K562 (cell line): Measurements from ENCODE around the gene GREB1. TPM values are rescaled to one million over a fixed set of nuclear protein-coding genes. Genes with fewer than 3 reads are reported as not detected.

Experiments used
- ATAC-seq: fragments of 200-7000 bp; cut with Tn5 transposase; 3 replicates; pipeline ENCODE4 v1.9.1; 2020; ENCODE audit warnings: moderate library complexity
- BruUV-seq: library from RNA; stranded (reverse); fragments of 400-500 nt; replicated peaks from 2 replicates; lab custom pipeline; 2021; lab: Mats Ljungman, UMichigan
- CTCF ChIA-PET: fragments of 300-600 bp; formaldehyde crosslinking; extraction: SDS; loops from one replicate; lab custom pipeline; 2021; ENCODE audit warnings: low intra/inter-chr PET ratio; lab: Yijun Ruan, JAX
- POLR2A ChIA-PET: fragments of 300-600, 350-650 bp; sonication (Branson Sonifier 250); formaldehyde crosslinking; extraction: SDS; loops from one replicate; lab custom pipeline; 2021; ENCODE audit warnings: antibody characterized with exemption, inconsistent platforms; lab: Yijun Ruan, JAX
- DNase-seq, 4 experiments: peaks; one replicate each; pipeline versions ENCODE4 v3.0.0 to v3.0.0-alpha.2; 2011 to 2018; ENCODE audit warnings: low spot score in 3 of 4, mixed read lengths in 3 of 4; ENCODE audit errors: extremely low read depth in 1 of 4
- FAIRE-seq: peaks from 2 replicates; lab custom pipeline; 2011; peaks lifted over from hg19 to GRCh38; lab: Jason Lieb, UNC
- H2AFZ ChIP-seq: 2 replicates; pipeline ENCODE4 v1.6.0; 2011; ENCODE audit warnings: low read depth, low read length, control low read depth, inconsistent platforms
- H3K27ac ChIP-seq: fragments of 200-600 bp; 3 replicates; pipeline ENCODE4 v1.8.0; 2011; ENCODE audit warnings: low read depth, mild to moderate bottlenecking, control low read depth, inconsistent platforms, low read length, moderate library complexity, mixed read lengths; ENCODE audit errors: extremely low read depth
- H3K27me3 ChIP-seq, 2 experiments: fragments of 300-600 bp in 1 of 2; 2 replicates in 1 of 2; 3 replicates in 1 of 2; pipeline versions ENCODE4 v1.6.0 to v1.8.0; 2011; ENCODE audit warnings: inconsistent platforms in 2 of 2, low read length in 2 of 2, mild to moderate bottlenecking in 1 of 2, mixed read lengths in 1 of 2, moderate library complexity in 1 of 2; ENCODE audit not compliant: control insufficient read depth in 2 of 2, insufficient read depth in 2 of 2
- H3K36me3 ChIP-seq: fragments of 300-600 bp; 3 replicates; pipeline ENCODE4 v1.8.0; 2011; ENCODE audit warnings: mild to moderate bottlenecking, low read length, inconsistent platforms; ENCODE audit not compliant: control insufficient read depth, insufficient read depth
- H3K4me1 ChIP-seq, 2 experiments: fragments of 200-600 bp in 1 of 2; replicated peaks in 1 of 2; 2 replicates in 1 of 2; 3 replicates in 1 of 2; pipeline versions ENCODE4 v1.5.1 to v1.8.0; 2011; ENCODE audit warnings: inconsistent platforms in 2 of 2, low read length in 2 of 2, mild to moderate bottlenecking in 1 of 2, mixed read lengths in 1 of 2, moderate library complexity in 1 of 2; ENCODE audit not compliant: control insufficient read depth in 2 of 2, insufficient read depth in 2 of 2
- H3K4me2 ChIP-seq: 2 replicates; pipeline ENCODE4 v1.6.1; 2011; ENCODE audit warnings: low read length, control low read depth, inconsistent platforms, mixed read lengths; ENCODE audit not compliant: insufficient read depth
- H3K4me3 ChIP-seq: fragments of 200-600 bp; sonication (generic), shearing (Covaris generic); 2 replicates; pipeline ENCODE4 v1.5.1; 2016; ENCODE audit warnings: control low read depth, inconsistent platforms
- H3K79me2 ChIP-seq: fragments of 200-600 bp; 3 replicates; pipeline ENCODE4 v1.8.0; 2011; ENCODE audit warnings: low read length, inconsistent platforms; ENCODE audit not compliant: control insufficient read depth, insufficient read depth
- H3K9ac ChIP-seq, 2 experiments: 2 replicates each; pipeline versions ENCODE4 v1.6.0 to v1.6.1; 2011; ENCODE audit warnings: low read depth in 2 of 2, low read length in 2 of 2, control low read depth in 1 of 2, inconsistent platforms in 1 of 2, mild to moderate bottlenecking in 1 of 2, mixed read lengths in 1 of 2; ENCODE audit not compliant: insufficient read depth in 1 of 2
- H3K9me1 ChIP-seq: one replicate; pipeline ENCODE4 v1.6.0; 2011; ENCODE audit warnings: inconsistent platforms, mild to moderate bottlenecking, low read length, moderate library complexity; ENCODE audit not compliant: control insufficient read depth, insufficient read depth
- H3K9me3 ChIP-seq: replicated peaks from 2 replicates; pipeline ENCODE4 v1.5.1; 2011; ENCODE audit warnings: low read depth, low read length, inconsistent platforms; ENCODE audit not compliant: control insufficient read depth, insufficient read depth
- H4K20me1 ChIP-seq: replicated peaks from 2 replicates; pipeline ENCODE4 v1.6.1; 2011; ENCODE audit warnings: low read length, inconsistent platforms, mixed read lengths; ENCODE audit not compliant: control insufficient read depth, insufficient read depth
- ADNP ChIP-seq: fragments of 200-800 bp; sonication (Bioruptor generic); IDR thresholded peaks from 2 replicates; pipeline ENCODE4 v1.6.1; 2016; ENCODE audit warnings: missing genetic modification characterization, missing compliant biosample characterization
- ATF3 ChIP-seq, 2 experiments: fragments of 450-650 bp in 1 of 2; sonication (generic) in 1 of 2; formaldehyde crosslinking in 1 of 2; IDR thresholded peaks in 1 of 2; conservative IDR thresholded peaks in 1 of 2; 2 replicates each; pipeline versions ENCODE4 v1.6.1 to v1.8.1; 2016 to 2023; ENCODE audit warnings: mild to moderate bottlenecking in 2 of 2, moderate library complexity in 2 of 2, inconsistent platforms in 1 of 2, missing genetic modification reagents in 1 of 2
- FOSL1 ChIP-seq: fragments of 200-800 bp; sonication (Bioruptor generic); conservative IDR thresholded peaks from 2 replicates; pipeline ENCODE4 v1.6.1; 2016; ENCODE audit warnings: missing genetic modification characterization, missing compliant biosample characterization
- HMBOX1 ChIP-seq: sonication (generic); IDR thresholded peaks from 2 replicates; pipeline ENCODE4 v1.6.1; 2016
- JUN ChIP-seq, 2 experiments: sonication (generic) in 1 of 2; formaldehyde crosslinking in 1 of 2; IDR thresholded peaks; 2 replicates each; pipeline versions ENCODE4 v1.6.1 to v1.8.0; 2012 to 2022; ENCODE audit warnings: borderline replicate concordance in 2 of 2, mild to moderate bottlenecking in 2 of 2, improper control_type of control experiment in 1 of 2, low read depth in 1 of 2, low read length in 1 of 2, missing genetic modification reagents in 1 of 2
- JUND ChIP-seq, 2 experiments: IDR thresholded peaks; 2 replicates in 1 of 2; 3 replicates in 1 of 2; pipeline ENCODE4 v1.6.1; 2011; ENCODE audit warnings: borderline replicate concordance in 2 of 2, low read depth in 2 of 2, low read length in 2 of 2, improper control_type of control experiment in 1 of 2, missing biosample characterization in 1 of 2, missing genetic modification characterization in 1 of 2, missing genetic modification reagents in 1 of 2
- MEIS2 ChIP-seq: fragments of 450-650 bp; IDR thresholded peaks from 2 replicates; pipeline ENCODE4 v1.6.1; 2014; ENCODE audit warnings: mild to moderate bottlenecking; ENCODE audit not compliant: partially characterized antibody
- MITF ChIP-seq: IDR thresholded peaks from 2 replicates; pipeline ENCODE4 v1.6.1; 2014; ENCODE audit warnings: antibody characterized with exemption
- NFRKB ChIP-seq: fragments of 450-650 bp; IDR thresholded peaks from 2 replicates; pipeline ENCODE4 v1.6.1; 2016; ENCODE audit warnings: low read depth
- XRCC4 ChIP-seq: IDR thresholded peaks from one replicate; pipeline ENCODE4 v1.6.1; 2011; ENCODE audit not compliant: insufficient read depth, insufficient read length; ENCODE audit errors: extremely low read depth
- ZNF217 ChIP-seq: sonication (generic); formaldehyde crosslinking; IDR thresholded peaks from 2 replicates; pipeline ENCODE4 v1.8.0; 2022; ENCODE audit warnings: mild to moderate bottlenecking, missing genetic modification reagents
- ZNF76 ChIP-seq: fragments of 250-450 bp; sonication (Bioruptor Pico); IDR thresholded peaks from 2 replicates; pipeline ENCODE4 v1.4.0; 2020; ENCODE audit warnings: mild to moderate bottlenecking, moderate library complexity, borderline replicate concordance
- WGBS: fragments of 100-300 bp; shearing (Covaris generic); methylation state at CpG from one replicate; pipeline ENCODE4 v1.1.6; 2016; ENCODE audit warnings: low coverage, mixed read lengths; ENCODE audit not compliant: insufficient coverage; ENCODE audit errors: missing lambda C conversion rate; 5-methylcytosine and 5-hydroxymethylcytosine counted together
- in situ Hi-C: fragments of 300-500 bp; cut with MboI; formaldehyde crosslinking; loops from 4 replicates; pipeline ENCODE4 v1.15.0; 2018; ENCODE audit warnings: inconsistent platforms, mixed read lengths
- intact Hi-C: fragments of 100-400 bp; cut with micrococcal nuclease; formaldehyde crosslinking; loops from 2 replicates; pipeline ENCODE4 v1.14.2; 2022
- polyA plus RNA-seq, 8 experiments: library from polyadenylated mRNA; depleted of rRNA in 4 of 8; stranded (reverse) in 5 of 8; unstranded in 3 of 8; fragments of >200 nt; fragmentation: Nextera tagmentation in 2 of 8; fragmentation: Illumina TruSeq in 1 of 8; extraction: Ambion mirVana in 2 of 8; extraction: Trizol in 1 of 8; gene quantifications; 2 replicates each; pipeline versions ENCODE4 v1.2.1 to v1.2.3, GENCODE V29; 2011 to 2014; ENCODE audit warnings: inconsistent platforms in 1 of 8, missing spikeins in 1 of 8
- total RNA-seq, 7 experiments: library from RNA; depleted of rRNA in 6 of 7; stranded (reverse); fragments of >200 nt in 6 of 7; fragmentation: Illumina TruSeq in 2 of 7; extraction: Trizol in 2 of 7; gene quantifications; 2 replicates each; pipeline versions ENCODE4 v1.2.1 to v1.2.3, GENCODE V29; 2011 to 2021; ENCODE audit warnings: low replicate concordance in 1 of 7

GREB1 gene
- total and polyA plus RNA-seq, 9 of the 15 experiments (the other 6 are each of a cell fraction or from before 2014, with no cell fraction given), result 0.04 to 0.86 (median 0.10) TPM; not detected in 1

GRCh38 chr2:11562011-11562410 lies 28.2 kb downstream of the GREB1 start:
- Histone ChIP-seq H3K36me3 (no peaks in the 10 kb centered on the region), H3K27ac (no peak overlapping the region), H4K20me1 (peaks cover 3% of the 10 kb centered on the region; the same call in 1 of the 2 replicates), H3K4me1 (peaks cover 6 to 10% of the 10 kb centered on the region in 2 experiments; a peak in 3 of 5 replicates), H3K4me2 (peak overlapping the region; percentile 1; the same call in 1 of the 2 replicates), H3K9me3 (no peaks in the 10 kb centered on the region), H3K9me1 (no peaks in the 10 kb centered on the region), H3K4me3 (no peak overlapping the region), H3K9ac (no peak overlapping the region), H2AFZ (no peak overlapping the region), H3K27me3 (peaks cover 37 to 56% of the 10 kb centered on the region in 2 experiments), H3K79me2 (no peaks in the 10 kb centered on the region)
- ChIA-PET CTCF (no interaction called here), POLR2A (interaction anchor here (0.5 to 2.3 kb wide), 4 partner anchors 9 to 123 kb away, joined by 3 to 5 read pairs (median 4); no protein-coding TSS in a partner anchor)
- DNase-seq (peak in 2 of 4 experiments; percentile 40 to 46), FAIRE-seq (peak; percentile 82), ATAC-seq (peak; percentile 65)
- in situ Hi-C loops, result no loop called here
- no TSS peak for BruUV-seq
- intact Hi-C loops, result no loop called here
- WGBS, result 6% methylated on average over 10 of the region's 10 CpGs
- TF ChIP-seq NFRKB (no peak), ZNF217 (CRISPR knock-in tag) (no peak), MITF (0 out of 2 replicates have a peak, but pooled peaks have one; percentile 55), ATF3 (IDR thresholded peaks at IDR 0.05) (peak; percentile 84), ATF3 (CRISPR knock-in tag; conservative IDR thresholded peaks at IDR 0.05) (no peak), ZNF76 (CRISPR knock-in tag) (no peak), HMBOX1 (peak; percentile 81; the same call in 1 of the 2 replicates), JUND (IDR thresholded peaks at IDR 0.05; ENCODE audit: borderline replicate concordance, low read depth, low read length) (peak; percentile 88), JUND (tag; IDR thresholded peaks at IDR 0.05; ENCODE audit: borderline replicate concordance, low read depth, low read length) (peak; percentile 79; the same call in 1 of the 3 replicates), FOSL1 (tag) (peak; percentile 94), JUN (IDR thresholded peaks at IDR 0.05; ENCODE audit: borderline replicate concordance, low read depth, low read length) (peak; percentile 8; the same call in 1 of the 2 replicates), JUN (CRISPR knock-in tag; IDR thresholded peaks at IDR 0.05; ENCODE audit: borderline replicate concordance) (no peak), XRCC4 (no peak), MEIS2 (peak; percentile 27), ADNP (tag) (no peak)
